Epithelial cell of umbilical artery (primary cell): ENCODE data around the gene IGBP1. TPM values are rescaled to one million over a fixed set of nuclear protein-coding genes. Genes with fewer than 3 reads are reported as not detected.

Experiments used
- total RNA-seq: library from RNA; depleted of rRNA; stranded (reverse); fragments of >200 nt; gene quantifications from 2 replicates; pipeline ENCODE4 v1.2.3, GENCODE V29; 2014

The IGBP1 gene
- 66.3 and 75.0 TPM in 2 replicates for total RNA-seq

GRCh38 chrX:70133303-70134115 is at the start of gene IGBP1:
TSS of gene IGBP1 (plus strand) at chrX:70133447. CDS start at chrX:70133948, 501 bp downstream.

GRCh38 chrX:70176938-70177533 is 43.8 kb downstream of the IGBP1 start, which contains the start of gene DGAT2L6:
TSS of gene DGAT2L6 (plus strand) at chrX:70177483. CDS start at chrX:70177583, 100 bp downstream.

Other genes starting within 250 kb of the IGBP1 start
- 0.32 and 1.2 TPM in 2 replicates for gene AWAT2, start 83.5 kb upstream of the IGBP1 start, total RNA-seq
- not detected in 2 replicates for gene OTUD6A, start 71.0 kb upstream of the IGBP1 start, total RNA-seq
- gene DGAT2L6, start 44.0 kb downstream of the IGBP1 start, total RNA-seq: not detected in 2 replicates
- gene AWAT1, start 101.2 kb downstream of the IGBP1 start, total RNA-seq: not detected in 2 replicates
- gene P2RY4, start 126.8 kb downstream of the IGBP1 start, total RNA-seq: not detected in 2 replicates
- not detected in 2 replicates for gene ARR3, start 134.9 kb downstream of the IGBP1 start, total RNA-seq
- gene RAB41, start 148.7 kb downstream of the IGBP1 start, total RNA-seq: not detected in 2 replicates
- 39.6 and 43.0 TPM in 2 replicates for gene PDZD11, start 156.5 kb downstream of the IGBP1 start, total RNA-seq
- 15.9 and 22.5 TPM in 2 replicates for gene KIF4A, start 156.7 kb downstream of the IGBP1 start, total RNA-seq